H1 (cell line): ENCODE results near the gene LECT2. TPM values are rescaled to one million over a fixed set of nuclear protein-coding genes. Genes with fewer than 3 reads are reported as not detected.

ENCODE experiments used
- CHD7 ChIP-seq: fragments of 300-600 bp; sonication (generic); IDR thresholded peaks from 2 replicates; pipeline ENCODE4 v1.7.1; 2012; ENCODE audit warnings: low read length, moderate library complexity, mild to moderate bottlenecking, inconsistent platforms; ENCODE audit not compliant: insufficient replicate concordance
- E2F6 ChIP-seq: IDR thresholded peaks from 2 replicates; pipeline ENCODE4 v1.6.1; 2012; ENCODE audit warnings: inconsistent platforms
- JUND ChIP-seq: IDR thresholded peaks from 2 replicates; pipeline ENCODE4 v1.6.1; 2011; ENCODE audit warnings: mild to moderate bottlenecking, improper control_type of control experiment, low read length
- TEAD4 ChIP-seq: IDR thresholded peaks from 2 replicates; pipeline ENCODE4 v1.6.1; 2012; ENCODE audit warnings: low read depth, low read length, inconsistent platforms, mixed read lengths
- polyA plus RNA-seq, 7 experiments: library from polyadenylated mRNA; depleted of rRNA in 3 of 7; stranded (reverse) in 5 of 7; unstranded in 2 of 7; fragments of >200 nt in 5 of 7; fragments of 200-250 nt in 2 of 7; gene quantifications; 1 replicate in 5 of 7; 2 replicates in 1 of 7; 4 replicates in 1 of 7; pipeline versions ENCODE4 v1.2.1 to v1.2.3, GENCODE V29; 2011 to 2013; ENCODE audit warnings: missing spikeins in 2 of 7, mixed read lengths in 2 of 7
- total RNA-seq: library from RNA; stranded (reverse); fragmentation: NEBNext Ultra II Directional; extraction: Animal tissue kit (Norgen Biotek cat#: 25700); gene quantifications from 2 replicates; pipeline ENCODE4 v1.2.1, GENCODE V29; 2021

LECT2 gene
- total and polyA plus RNA-seq, 2 of the 8 experiments (the other 6 are each of a cell fraction or from before 2014, with no cell fraction given): not detected

- TF ChIP-seq CHD7: no peak
- TF ChIP-seq E2F6: no peak
- no peak for TF ChIP-seq JUND
- TF ChIP-seq TEAD4: no peak
- TF ChIP-seq, all 59 proteins: peak for 0
These were observed 24.7 kb upstream of the LECT2 start (continued) for GRCh38 chr5:135979510-135979909.
